ENCODE results near the gene ACBD3. TPM values are rescaled to one million over a fixed set of nuclear protein-coding genes. Genes with fewer than 3 reads are reported as not detected.
A peak's percentile ranks its signal among the peaks of the same experiment; 100 is the strongest.
"Not testable (repeated sequence)": the region's sequence is repeated elsewhere in the genome, so short reads cannot be mapped to it uniquely, and the experiment has no call there.

Gene ACBD3
- total RNA-seq, 1 donor from 2014 or later, result 25.4 TPM

- H3K4me3 Mint-ChIP-seq (ENCODE audit: low read depth), result no peak overlapping the region
- intact Hi-C loops (cut with micrococcal nuclease), result no loop called here
- no peak for DNase-seq (ENCODE audit: low spot score)
- no peaks in the 10 kb centered on the region for H3K4me1 Mint-ChIP-seq (ENCODE audit: low read depth)
- H3K9me3 Mint-ChIP-seq, result no peaks in the 10 kb centered on the region
- no peaks in the 10 kb centered on the region for H3K36me3 Mint-ChIP-seq (ENCODE audit: low read depth)
- no peaks in the 10 kb centered on the region for H3K27me3 Mint-ChIP-seq (ENCODE audit: low read depth)
- H3K27ac Mint-ChIP-seq, result no peak overlapping the region
These were observed 24.8 kb upstream of the ACBD3 start for GRCh38 chr1:226211181-226211821.

GRCh38 chr1:226210571-226211176 lies 24.1 kb upstream of the ACBD3 start:
- Mint-ChIP-seq H3K27me3 (ENCODE audit: low read depth) (no peaks in the 10 kb centered on the region), H3K36me3 (ENCODE audit: low read depth) (no peaks in the 10 kb centered on the region), H3K4me1 (ENCODE audit: low read depth) (no peaks in the 10 kb centered on the region), H3K4me3 (ENCODE audit: low read depth) (no peak overlapping the region), H3K9me3 (no peaks in the 10 kb centered on the region), H3K27ac (no peak overlapping the region)
- DNase-seq (ENCODE audit: low spot score), result no peak
- intact Hi-C loops (cut with micrococcal nuclease), result no loop called here

- Mint-ChIP-seq H3K27ac (no peak overlapping the region), H3K36me3 (ENCODE audit: low read depth) (no peaks in the 10 kb centered on the region), H3K9me3 (no peaks in the 10 kb centered on the region), H3K4me3 (ENCODE audit: low read depth) (no peak overlapping the region), H3K27me3 (ENCODE audit: low read depth) (no peaks in the 10 kb centered on the region), H3K4me1 (ENCODE audit: low read depth) (no peaks in the 10 kb centered on the region)
- DNase-seq (ENCODE audit: low spot score), result no peak
- intact Hi-C loops (cut with micrococcal nuclease), result no loop called here
These were observed 22.9 kb upstream of the ACBD3 start for GRCh38 chr1:226209307-226210059.

GRCh38 chr1:226207048-226207447 lies 20.5 kb upstream of the ACBD3 start:
- H3K4me3 Mint-ChIP-seq (ENCODE audit: low read depth), result no peak overlapping the region
- intact Hi-C loops (cut with micrococcal nuclease), result no loop called here
- peaks cover 3% of the 10 kb centered on the region for H3K27me3 Mint-ChIP-seq (ENCODE audit: low read depth)
- no peak overlapping the region for H3K27ac Mint-ChIP-seq
- H3K36me3 Mint-ChIP-seq (ENCODE audit: low read depth), result no peaks in the 10 kb centered on the region
- no peaks in the 10 kb centered on the region for H3K9me3 Mint-ChIP-seq
- no peaks in the 10 kb centered on the region for H3K4me1 Mint-ChIP-seq (ENCODE audit: low read depth)
- DNase-seq (ENCODE audit: low spot score), result no peak

GRCh38 chr1:226204198-226204597 lies 17.7 kb upstream of the ACBD3 start:
- DNase-seq (ENCODE audit: low spot score), result no peak
- Mint-ChIP-seq H3K9me3 (no peaks in the 10 kb centered on the region), H3K36me3 (ENCODE audit: low read depth) (no peaks in the 10 kb centered on the region), H3K27ac (no peak overlapping the region), H3K27me3 (ENCODE audit: low read depth) (peaks cover 14% of the 10 kb centered on the region), H3K4me1 (ENCODE audit: low read depth) (no peaks in the 10 kb centered on the region), H3K4me3 (ENCODE audit: low read depth) (no peak overlapping the region)
- intact Hi-C loops (cut with micrococcal nuclease), result no loop called here

- H3K9me3 Mint-ChIP-seq, result no peaks in the 10 kb centered on the region
- H3K27me3 Mint-ChIP-seq (ENCODE audit: low read depth), result peaks cover 14% of the 10 kb centered on the region
- H3K36me3 Mint-ChIP-seq (ENCODE audit: low read depth), result no peaks in the 10 kb centered on the region
- no peaks in the 10 kb centered on the region for H3K4me1 Mint-ChIP-seq (ENCODE audit: low read depth)
- H3K4me3 Mint-ChIP-seq (ENCODE audit: low read depth), result no peak overlapping the region
- intact Hi-C loops (cut with micrococcal nuclease), result no loop called here
- no peak for DNase-seq (ENCODE audit: low spot score)
- H3K27ac Mint-ChIP-seq, result no peak overlapping the region
These were observed 17.1 kb upstream of the ACBD3 start for GRCh38 chr1:226203655-226204054.

GRCh38 chr1:226203240-226203639 lies 16.7 kb upstream of the ACBD3 start:
- Mint-ChIP-seq H3K9me3 (no peaks in the 10 kb centered on the region), H3K27me3 (ENCODE audit: low read depth) (peaks cover 14% of the 10 kb centered on the region), H3K4me3 (ENCODE audit: low read depth) (no peak overlapping the region), H3K36me3 (ENCODE audit: low read depth) (no peaks in the 10 kb centered on the region), H3K27ac (no peak overlapping the region), H3K4me1 (ENCODE audit: low read depth) (no peaks in the 10 kb centered on the region)
- DNase-seq (ENCODE audit: low spot score), result no peak
- intact Hi-C loops (cut with micrococcal nuclease), result no loop called here

- H3K27ac Mint-ChIP-seq; H3K4me3 Mint-ChIP-seq (ENCODE audit: low read depth); DNase-seq (ENCODE audit: low spot score); intact Hi-C loops (cut with micrococcal nuclease); H3K36me3 Mint-ChIP-seq (ENCODE audit: low read depth); H3K9me3 Mint-ChIP-seq; H3K4me1 Mint-ChIP-seq (ENCODE audit: low read depth): not testable (repeated sequence)
- H3K27me3 Mint-ChIP-seq (ENCODE audit: low read depth), result peaks cover 14% of the 10 kb centered on the region
These were observed 16.1 kb upstream of the ACBD3 start for GRCh38 chr1:226202666-226203065.

- Mint-ChIP-seq H3K27me3 (ENCODE audit: low read depth) (peaks cover 14% of the 10 kb centered on the region), H3K36me3 (ENCODE audit: low read depth) (no peaks in the 10 kb centered on the region), H3K9me3 (no peaks in the 10 kb centered on the region), H3K4me1 (ENCODE audit: low read depth) (no peaks in the 10 kb centered on the region), H3K4me3 (ENCODE audit: low read depth) (no peak overlapping the region), H3K27ac (no peak overlapping the region)
- intact Hi-C loops (cut with micrococcal nuclease), result no loop called here
- no peak for DNase-seq (ENCODE audit: low spot score)
These were observed 15.7 kb upstream of the ACBD3 start for GRCh38 chr1:226202246-226202645.

GRCh38 chr1:226201029-226201593 lies 14.6 kb upstream of the ACBD3 start:
- H3K27ac Mint-ChIP-seq, result no peak overlapping the region
- no peak for DNase-seq (ENCODE audit: low spot score)
- H3K4me1 Mint-ChIP-seq (ENCODE audit: low read depth), result no peaks in the 10 kb centered on the region
- no peaks in the 10 kb centered on the region for H3K36me3 Mint-ChIP-seq (ENCODE audit: low read depth)
- intact Hi-C loops (cut with micrococcal nuclease), result loop anchor here (2.0 kb wide), 1 partner anchor 132 kb away; no protein-coding TSS in a partner anchor
- H3K9me3 Mint-ChIP-seq, result no peaks in the 10 kb centered on the region
- H3K27me3 Mint-ChIP-seq (ENCODE audit: low read depth), result peaks cover 14% of the 10 kb centered on the region
- H3K4me3 Mint-ChIP-seq (ENCODE audit: low read depth), result no peak overlapping the region

GRCh38 chr1:226199971-226200370 lies 13.4 kb upstream of the ACBD3 start:
- no peak for DNase-seq (ENCODE audit: low spot score)
- H3K4me3 Mint-ChIP-seq (ENCODE audit: low read depth), result no peak overlapping the region
- H3K4me1 Mint-ChIP-seq (ENCODE audit: low read depth), result no peaks in the 10 kb centered on the region
- peaks cover 19% of the 10 kb centered on the region for H3K27me3 Mint-ChIP-seq (ENCODE audit: low read depth)
- no peaks in the 10 kb centered on the region for H3K9me3 Mint-ChIP-seq
- no peaks in the 10 kb centered on the region for H3K36me3 Mint-ChIP-seq (ENCODE audit: low read depth)
- no peak overlapping the region for H3K27ac Mint-ChIP-seq
- intact Hi-C loops (cut with micrococcal nuclease), result loop anchor here (2.0 kb wide), 1 partner anchor 133 kb away; no protein-coding TSS in a partner anchor

GRCh38 chr1:226195144-226195543 lies 8.6 kb upstream of the ACBD3 start:
- Mint-ChIP-seq H3K9me3 (no peaks in the 10 kb centered on the region), H3K27ac (no peak overlapping the region), H3K27me3 (ENCODE audit: low read depth) (peaks cover 13% of the 10 kb centered on the region), H3K36me3 (ENCODE audit: low read depth) (no peaks in the 10 kb centered on the region), H3K4me1 (ENCODE audit: low read depth) (no peaks in the 10 kb centered on the region), H3K4me3 (ENCODE audit: low read depth) (no peak overlapping the region)
- intact Hi-C loops (cut with micrococcal nuclease), result no loop called here
- DNase-seq (ENCODE audit: low spot score), result no peak

- no peaks in the 10 kb centered on the region for H3K27me3 Mint-ChIP-seq (ENCODE audit: low read depth)
These were observed 839 bp upstream of the ACBD3 start for GRCh38 chr1:226187380-226187779.

More at GRCh38 chr1:226187380-226187779, 839 bp upstream of the ACBD3 start:
- no peaks in the 10 kb centered on the region for H3K9me3 Mint-ChIP-seq
- H3K4me1 Mint-ChIP-seq (ENCODE audit: low read depth), result peaks cover 20% of the 10 kb centered on the region
- H3K4me3 Mint-ChIP-seq (ENCODE audit: low read depth), result peak overlapping the region; percentile 87
- H3K27ac Mint-ChIP-seq, result peak overlapping the region; percentile 92
- H3K36me3 Mint-ChIP-seq (ENCODE audit: low read depth), result peaks cover 23% of the 10 kb centered on the region
- intact Hi-C loops (cut with micrococcal nuclease), result loop anchor here (2.0 to 5.0 kb wide), 3 partner anchors 63 to 123 kb away; partner anchors contain the start of gene LIN9
- no peak for DNase-seq (ENCODE audit: low spot score)

Measured in activated T-helper 2 cell treated with anti-CD3 and anti-CD28 coated beads, Interferon-gamma antibody, Interleukin-2, Interleukin-4, amounts not matched to agents 10 μg/mL and 5 μg/mL and 100 μg/mL, durations not matched to agents 14 hours and 24 hours and 36 hours (primary cell).